ENCODE results near the gene HK3. TPM values are rescaled to one million over a fixed set of nuclear protein-coding genes. Genes with fewer than 3 reads are reported as not detected.

The HK3 gene
- total and polyA plus RNA-seq, 12 donors, result 0.44 to 102 (median 15.2) TPM

GRCh38 chr5:176844281-176844680 lies 54.9 kb downstream of the HK3 start:
- peaks cover 15% of the 10 kb centered on the region for H3K27me3 ChIP-seq
- TF ChIP-seq POLR2A (IDR thresholded peaks at IDR 0.05), result no peak
- TF ChIP-seq CTCF (IDR thresholded peaks at IDR 0.05), result no peak
- H3K9me3 ChIP-seq (replicated peaks in 1 of 3), result no peaks in the 10 kb centered on the region
- H3K4me3 ChIP-seq, result no peak overlapping the region
- intact Hi-C loops (cut with DNase I), result no loop called here
- 85 to 87% (median 87%) methylated on average over 5 to 10 of the region's 10 CpGs for WGBS, 4 donors
- peak overlapping the region in 1 of 5 donors; percentile 56 for H3K27ac ChIP-seq
- no peaks in the 10 kb centered on the region for H3K4me1 ChIP-seq (replicated peaks in 1 of 2)
- DNase-seq, result no peak
- H3K36me3 ChIP-seq (replicated peaks in 1 of 2), result no peaks in the 10 kb centered on the region

- no peak for DNase-seq
- intact Hi-C loops (cut with DNase I), result no loop called here
- peak overlapping the region in 1 of 5 donors; percentile 56 for H3K27ac ChIP-seq
- no peaks in the 10 kb centered on the region for H3K9me3 ChIP-seq (replicated peaks in 1 of 3)
- H3K4me1 ChIP-seq (replicated peaks in 1 of 2), result no peaks in the 10 kb centered on the region
- no peaks in the 10 kb centered on the region for H3K36me3 ChIP-seq (replicated peaks in 1 of 2)
- WGBS, 4 donors, result 52 to 63% (median 56%) methylated on average over 21 of the region's 21 CpGs
- no peak overlapping the region for H3K4me3 ChIP-seq
- TF ChIP-seq POLR2A (IDR thresholded peaks at IDR 0.05) (no peak), CTCF (IDR thresholded peaks at IDR 0.05) (no peak)
- peaks cover 14% of the 10 kb centered on the region for H3K27me3 ChIP-seq
Measured at GRCh38 chr5:176843673-176844072, 55.5 kb downstream of the HK3 start.

GRCh38 chr5:176837707-176838115 lies 61.4 kb downstream of the HK3 start:
- no peak overlapping the region for H3K4me3 ChIP-seq
- WGBS, 4 donors, result 15 to 33% (median 18%) methylated on average over 10 to 16 of the region's 16 CpGs
- TF ChIP-seq POLR2A (IDR thresholded peaks at IDR 0.05), result no peak
- TF ChIP-seq CTCF (IDR thresholded peaks at IDR 0.05), result no peak
- H3K9me3 ChIP-seq (replicated peaks in 1 of 3), result no peaks in the 10 kb centered on the region
- no peaks in the 10 kb centered on the region for H3K4me1 ChIP-seq (replicated peaks in 1 of 2)
- DNase-seq, result peak; percentile 87 to 96 (median 94)
- H3K36me3 ChIP-seq (replicated peaks in 1 of 2), result no peaks in the 10 kb centered on the region
- H3K27ac ChIP-seq, result peak overlapping the region in 1 of 5 donors; percentile 64
- intact Hi-C loops (cut with DNase I), result no loop called here
- peaks cover 3% of the 10 kb centered on the region for H3K27me3 ChIP-seq

- peaks cover 3% of the 10 kb centered on the region for H3K27me3 ChIP-seq
- no peaks in the 10 kb centered on the region for H3K9me3 ChIP-seq (replicated peaks in 1 of 3)
- intact Hi-C loops (cut with DNase I), result no loop called here
- H3K36me3 ChIP-seq (replicated peaks in 1 of 2), result no peaks in the 10 kb centered on the region
- no peaks in the 10 kb centered on the region for H3K4me1 ChIP-seq (replicated peaks in 1 of 2)
- H3K4me3 ChIP-seq, result no peak overlapping the region
- no peak for TF ChIP-seq POLR2A (IDR thresholded peaks at IDR 0.05)
- no peak for TF ChIP-seq CTCF (IDR thresholded peaks at IDR 0.05)
- H3K27ac ChIP-seq, result peak overlapping the region in 1 of 5 donors; percentile 64
- 45 to 57% (median 53%) methylated on average over 11 to 15 of the region's 15 CpGs for WGBS, 4 donors
- DNase-seq, result peak in 2 of 7 donors; percentile 29 to 86
Measured at GRCh38 chr5:176836811-176837706, 62.1 kb downstream of the HK3 start.
